Jurkat, Clone E6-1 (cell line): ENCODE results near the gene ZNF787. TPM values are rescaled to one million over a fixed set of nuclear protein-coding genes. Genes with fewer than 3 reads are reported as not detected.
"Not testable (repeated sequence)": the region's sequence is repeated elsewhere in the genome, so short reads cannot be mapped to it uniquely, and the experiment has no call there.

Experiments
- DNase-seq: peaks from one replicate; pipeline ENCODE4 v3.0.0-alpha.2; 2011; ENCODE audit warnings: low read depth, low spot score
- H3K4me3 ChIP-seq: 2 replicates; pipeline ENCODE4 v1.5.1; 2011; ENCODE audit warnings: mild to moderate bottlenecking, low read length, control low read depth, moderate library complexity
- polyA plus RNA-seq: library from polyadenylated mRNA; unstranded; fragments of >200 nt; gene quantifications from one replicate; pipeline ENCODE4 v1.2.1, GENCODE V29; 2012; ENCODE audit warnings: missing spikeins; ENCODE audit not compliant: insufficient read length, insufficient read depth

Gene ZNF787
- polyA plus RNA-seq, result 17.8 TPM

DNA sequence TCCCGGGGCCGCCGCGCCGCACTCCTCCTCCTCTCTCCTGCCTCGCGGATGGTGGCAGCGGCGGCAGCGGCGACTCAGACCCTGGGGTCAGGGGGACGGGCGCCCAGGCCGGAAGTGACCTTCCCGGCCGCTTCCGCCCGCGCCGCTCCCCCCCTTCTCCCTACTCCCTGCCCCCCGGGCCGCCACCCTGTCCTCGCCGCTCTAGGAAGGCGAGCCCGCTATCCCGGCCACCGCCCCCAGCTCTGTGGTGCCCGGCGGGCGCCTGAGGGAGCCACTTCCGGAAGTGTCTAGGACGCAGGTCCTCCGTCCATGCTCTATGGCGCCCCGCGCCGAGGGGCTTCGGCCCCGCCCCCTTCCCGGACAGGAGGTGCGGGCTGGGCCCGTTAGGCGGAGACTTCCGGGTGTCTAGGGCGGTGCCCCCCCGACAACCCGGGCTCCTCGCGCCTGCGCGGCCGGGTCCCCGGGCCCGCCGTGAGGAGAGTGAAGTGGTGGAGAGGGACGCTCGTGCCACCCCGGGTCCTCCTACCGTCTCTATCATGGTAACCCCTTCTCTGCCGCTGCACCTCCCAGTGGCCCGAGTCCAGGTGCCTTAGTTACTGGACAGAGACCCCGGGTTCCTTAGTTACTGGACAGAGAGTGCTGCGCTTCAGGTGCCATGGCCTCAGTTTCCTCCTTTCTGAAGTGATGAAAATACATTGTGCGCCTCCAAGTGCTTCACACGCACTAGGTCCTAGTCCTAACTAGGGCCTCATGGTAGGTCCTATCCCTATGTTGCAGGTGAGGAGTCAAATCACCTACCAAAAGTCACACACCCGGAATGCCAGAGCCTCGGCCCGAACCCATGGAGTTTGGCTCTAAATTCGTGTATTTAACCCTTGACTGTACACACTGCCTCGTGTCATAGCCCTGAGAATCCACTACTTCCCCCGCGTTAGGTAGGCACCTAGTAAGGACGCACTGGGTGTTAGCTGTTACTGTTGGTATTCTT is at the start of gene ZNF787:
ZNF787 (minus strand) TSS at position 116 of the 988 bp plus-strand sequence. CDS start 18,078 bp downstream, outside the sequence.
- H3K4me3 ChIP-seq, result peak within 1 kb of the TSS; percentile 78
- peak; percentile 95 for DNase-seq

GRCh38 chr19:56170261-56170660 is 49.2 kb upstream of the ZNF787 start:
- no peak overlapping the region for H3K4me3 ChIP-seq
- no peak for DNase-seq

DNA sequence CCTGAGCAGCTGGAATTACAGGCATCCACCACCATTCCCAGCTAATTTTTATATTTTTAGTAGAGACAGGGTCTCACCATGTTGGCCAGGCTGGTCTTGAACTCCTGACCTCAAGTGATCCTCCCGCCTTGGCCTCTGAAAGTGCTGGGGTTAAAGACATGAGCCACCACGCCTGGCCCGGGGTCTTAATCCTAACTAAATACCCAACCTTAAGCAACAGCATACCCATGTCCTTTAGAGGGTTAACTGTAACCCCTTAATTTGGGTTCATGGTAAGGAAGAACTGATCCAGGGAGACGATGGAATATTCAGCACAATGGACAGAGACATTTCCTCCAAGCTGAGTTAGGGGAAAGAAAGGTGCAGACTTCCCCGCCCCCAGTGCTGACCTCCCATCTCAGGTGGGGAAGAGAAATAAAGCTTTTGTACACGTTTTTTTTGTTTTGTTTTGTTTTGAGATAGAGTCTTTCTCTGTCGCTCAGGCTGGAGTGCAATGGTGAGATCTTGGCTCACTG is 46.0 kb upstream of the ZNF787 start:
- peak; percentile 22 for DNase-seq
- no peak overlapping the region for H3K4me3 ChIP-seq

- DNase-seq, result no peak
- no peak overlapping the region for H3K4me3 ChIP-seq
These were observed 42.0 kb upstream of the ZNF787 start for GRCh38 chr19:56163097-56163496.

DNA sequence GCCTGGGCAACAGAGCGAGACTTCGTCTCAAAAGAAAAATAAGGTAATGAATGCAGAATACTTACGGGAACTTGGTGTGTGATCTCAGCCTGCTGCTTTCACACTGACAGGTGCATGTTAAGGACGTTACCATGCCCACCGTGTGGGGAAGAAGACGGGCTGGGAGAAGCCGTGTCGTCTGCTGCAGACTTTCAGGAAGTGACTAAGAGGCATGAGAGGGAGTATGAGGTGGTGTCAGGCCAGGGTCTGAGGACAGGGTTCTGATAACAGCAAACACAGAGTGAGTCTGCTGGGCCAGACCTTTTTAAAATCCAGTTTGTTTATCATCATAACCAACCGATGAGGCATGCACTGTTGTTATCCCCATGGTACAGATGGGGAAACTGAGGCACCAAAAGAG is 41.2 kb upstream of the ZNF787 start:
- no peak for DNase-seq
- H3K4me3 ChIP-seq, result no peak overlapping the region

DNA sequence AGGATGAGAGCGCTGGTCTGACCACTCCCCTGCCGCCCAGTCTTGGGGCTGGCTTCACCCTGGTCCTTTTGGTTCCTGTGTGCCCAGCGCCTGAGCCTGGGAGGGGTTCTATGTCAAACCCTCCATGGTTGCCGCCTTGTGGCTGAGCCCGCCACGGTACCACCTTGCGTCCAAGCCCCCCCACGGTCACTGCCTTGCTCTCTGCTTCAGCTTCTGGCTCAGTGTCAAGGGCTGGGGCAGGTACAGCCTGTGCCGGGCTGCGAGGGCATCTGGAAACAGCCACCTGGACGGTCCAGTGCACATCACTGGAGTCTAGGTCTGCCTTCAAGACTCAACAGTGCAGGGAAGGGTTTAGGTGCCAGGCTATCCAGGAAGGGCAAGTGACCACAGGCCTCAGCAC is 40.4 kb upstream of the ZNF787 start:
- no peak for DNase-seq
- no peak overlapping the region for H3K4me3 ChIP-seq

GRCh38 chr19:56159622-56160271 is 38.7 kb upstream of the ZNF787 start:
- DNase-seq, result no peak
- no peak overlapping the region for H3K4me3 ChIP-seq

- no peak overlapping the region for H3K4me3 ChIP-seq
- no peak for DNase-seq
These were observed 38.0 kb upstream of the ZNF787 start for GRCh38 chr19:56159009-56159559.

DNA sequence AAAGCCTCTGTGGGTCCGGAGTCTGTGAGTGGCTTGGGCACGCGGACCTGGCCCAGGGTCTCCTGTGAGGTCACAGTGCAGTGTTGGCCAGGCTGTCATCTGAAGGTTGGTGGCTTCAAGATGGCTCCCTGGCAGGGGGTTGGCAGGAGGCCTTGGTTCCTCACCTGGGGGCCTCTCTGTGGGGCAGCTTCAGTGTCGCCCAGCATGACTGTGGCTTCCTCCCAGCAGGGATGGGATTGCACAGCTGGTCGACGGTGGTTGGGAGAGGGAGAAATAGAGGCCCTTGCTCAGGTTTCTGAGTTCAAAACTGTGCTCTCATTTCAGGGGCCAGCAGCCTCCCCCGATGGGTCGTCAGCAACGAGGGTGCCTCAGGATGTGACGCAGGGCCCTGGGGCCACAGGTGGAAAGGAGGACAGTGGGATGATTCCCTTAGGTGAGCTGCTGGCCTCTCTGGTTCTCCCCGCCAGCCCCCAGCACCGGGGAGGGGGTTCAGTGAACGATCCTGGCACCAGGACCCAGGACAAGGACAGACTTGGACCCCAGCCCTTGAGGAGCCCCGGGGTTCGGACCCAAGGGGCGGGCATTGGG is 37.2 kb upstream of the ZNF787 start:
- no peak overlapping the region for H3K4me3 ChIP-seq
- no peak for DNase-seq

- DNase-seq, result no peak
- H3K4me3 ChIP-seq, result no peak overlapping the region
These were observed 35.7 kb upstream of the ZNF787 start for GRCh38 chr19:56156768-56157167.

DNA sequence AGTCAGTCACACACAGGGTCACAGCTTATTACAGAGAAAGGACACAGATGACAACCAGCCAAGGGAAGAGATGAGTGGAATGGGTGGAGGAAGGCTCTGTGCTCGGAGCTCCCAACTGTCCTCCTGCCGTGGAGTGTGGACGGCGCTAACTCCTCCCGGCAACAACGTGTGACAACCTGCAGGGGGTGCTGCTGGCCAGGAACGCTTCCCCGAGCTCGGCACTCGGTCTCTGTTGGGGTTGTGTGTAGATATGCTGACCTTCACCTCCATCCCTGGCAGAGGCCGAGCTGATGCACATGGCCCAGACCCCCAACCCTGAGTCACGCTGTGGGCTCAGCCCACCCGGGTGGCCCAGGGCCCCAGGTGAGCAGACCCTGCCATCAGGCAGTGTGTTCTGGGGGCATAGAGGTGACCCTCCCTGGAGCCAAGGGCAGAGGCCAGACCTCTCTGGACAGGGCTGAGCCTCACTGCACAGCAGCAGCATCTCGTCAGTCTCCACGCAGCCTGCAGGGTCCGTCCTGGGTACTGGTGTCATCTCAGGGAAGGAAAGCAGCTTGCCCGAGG is 34.1 kb upstream of the ZNF787 start:
- DNase-seq, result no peak

GRCh38 chr19:56153507-56153906 is 32.4 kb upstream of the ZNF787 start:
- no peak for DNase-seq
- H3K4me3 ChIP-seq, result no peak overlapping the region

More for the DNA sequence above, 34.1 kb upstream of the ZNF787 start:
- H3K4me3 ChIP-seq, result no peak overlapping the region

DNA sequence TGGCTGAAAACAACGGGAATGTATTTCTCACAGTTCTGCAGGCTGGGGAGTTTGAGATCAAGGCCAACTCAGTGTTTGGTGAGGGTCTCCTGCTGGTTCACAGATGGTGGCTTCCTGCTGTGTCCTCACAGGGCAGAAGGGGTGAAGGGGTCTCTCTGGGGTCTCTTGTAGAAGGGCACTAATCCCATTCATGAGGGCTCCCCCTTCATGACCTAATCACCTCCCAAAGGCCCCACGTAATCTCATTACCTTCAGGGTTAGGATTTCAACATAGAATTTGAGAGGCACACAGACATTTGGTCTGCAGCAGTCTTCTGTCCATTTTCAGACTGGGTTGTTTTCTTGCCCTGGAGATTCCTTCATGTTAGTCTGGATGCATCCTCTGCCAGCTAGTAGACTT is 31.5 kb upstream of the ZNF787 start:
- DNase-seq, result no peak
- H3K4me3 ChIP-seq, result no peak overlapping the region

DNA sequence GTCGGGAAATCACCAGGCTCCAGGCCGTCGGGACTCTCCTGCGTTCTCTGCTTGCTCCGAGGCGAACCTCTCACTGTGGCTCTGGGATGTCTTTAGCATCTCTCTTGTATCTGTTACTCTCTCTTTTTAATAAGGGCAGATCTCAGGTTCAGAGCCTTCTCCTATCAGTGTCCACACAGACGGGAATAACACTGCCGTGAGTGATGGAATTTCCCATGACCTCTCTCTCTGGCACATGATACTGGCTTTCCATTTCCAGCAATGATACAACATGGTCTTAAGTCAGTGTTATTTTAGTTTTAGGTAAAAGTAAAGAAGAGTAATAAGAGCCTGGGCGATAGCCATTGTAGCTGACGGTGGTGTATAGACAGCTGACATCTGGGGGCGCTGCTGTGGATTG is 29.3 kb upstream of the ZNF787 start:
- no peak for DNase-seq
- H3K4me3 ChIP-seq, result no peak overlapping the region

DNA sequence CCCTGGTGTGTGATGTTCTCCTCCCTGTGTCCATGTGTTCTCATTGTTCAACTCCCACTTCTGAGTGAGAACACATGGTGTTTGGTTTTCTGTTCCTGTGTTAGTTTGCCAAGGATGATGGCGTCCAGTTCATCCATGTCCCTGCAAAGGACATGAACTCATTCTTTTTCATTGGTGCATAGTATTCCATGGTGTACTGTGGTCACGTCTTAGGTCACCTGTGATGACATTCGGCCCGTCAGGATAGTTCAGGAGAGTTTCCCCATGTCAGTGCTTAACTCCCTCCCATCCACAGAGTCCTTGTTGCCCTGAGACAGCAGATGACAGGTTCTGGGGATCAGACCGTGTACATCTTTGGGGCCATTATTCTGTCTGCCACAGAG is 28.6 kb upstream of the ZNF787 start:
- DNase-seq, result no peak
- no peak overlapping the region for H3K4me3 ChIP-seq

GRCh38 chr19:56148955-56149655 is 28.0 kb upstream of the ZNF787 start:
- DNase-seq, H3K4me3 ChIP-seq: not testable (repeated sequence)

GRCh38 chr19:56148096-56148495 is 27.0 kb upstream of the ZNF787 start:
- H3K4me3 ChIP-seq, result no peak overlapping the region
- DNase-seq, result no peak

DNA sequence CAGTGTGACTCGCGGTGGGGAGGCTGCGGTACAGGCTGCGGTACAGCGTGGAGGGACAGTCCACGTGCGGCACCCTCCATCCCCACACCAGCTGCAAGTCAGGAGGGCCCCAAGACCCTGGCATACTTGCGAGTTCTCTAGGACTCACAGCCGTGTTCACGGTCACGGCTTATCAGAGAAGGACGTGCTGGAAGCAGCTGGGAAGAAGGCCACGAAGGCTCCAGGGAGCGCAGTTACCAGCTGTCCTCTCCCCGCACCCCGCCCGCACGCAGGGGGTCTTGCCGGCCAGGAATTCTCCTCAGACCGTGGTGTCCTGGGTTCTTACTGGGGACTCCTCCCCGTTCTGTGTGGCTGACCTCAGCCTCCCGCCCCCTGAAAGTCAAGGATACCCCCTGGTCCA is 26.2 kb upstream of the ZNF787 start:
- DNase-seq, result no peak
- H3K4me3 ChIP-seq, result no peak overlapping the region

- H3K4me3 ChIP-seq, result no peak overlapping the region
- DNase-seq, result no peak
These were observed 25.8 kb upstream of the ZNF787 start for GRCh38 chr19:56146904-56147303.
